KMS-11 (cell line): ENCODE measurements around the gene ZNF219.

Source experiments
- H2AFZ ChIP-seq: fragments of 200-600 bp; sonication (generic); 2 replicates; pipeline ENCODE4 v1.6.1; 2016; ENCODE audit warnings: antibody characterized with exemption, mixed run types, low read depth
- H3K27ac ChIP-seq: fragments of 200-600 bp; sonication (generic); 2 replicates; pipeline ENCODE4 v1.6.1; 2016; ENCODE audit warnings: mild to moderate bottlenecking, mixed run types
- H3K27me3 ChIP-seq: fragments of 200-600 bp; sonication (generic); 2 replicates; pipeline ENCODE4 v1.6.1; 2017; ENCODE audit warnings: mild to moderate bottlenecking, low read depth, mixed run types, moderate library complexity; ENCODE audit not compliant: insufficient read depth
- H3K36me3 ChIP-seq: fragments of 200-600 bp; sonication (generic); 2 replicates; pipeline ENCODE4 v1.6.1; 2017; ENCODE audit warnings: mild to moderate bottlenecking, mixed run types; ENCODE audit not compliant: insufficient read depth
- H3K4me1 ChIP-seq: fragments of 200-600 bp; sonication (generic); 2 replicates; pipeline ENCODE4 v1.6.1; 2016; ENCODE audit warnings: mild to moderate bottlenecking, low read depth, mixed run types; ENCODE audit not compliant: poor library complexity, severe bottlenecking
- H3K4me2 ChIP-seq: fragments of 200-600 bp; sonication (generic); 2 replicates; pipeline ENCODE4 v1.7.0; 2016; ENCODE audit warnings: mild to moderate bottlenecking, mixed run types
- H3K4me3 ChIP-seq: fragments of 200-600 bp; sonication (generic); IDR thresholded peaks from 2 replicates; pipeline ENCODE4 v1.6.1; 2017; ENCODE audit warnings: low read depth, low read length, mixed read lengths; ENCODE audit not compliant: insufficient read depth
- H3K79me2 ChIP-seq: fragments of 200-600 bp; sonication (generic); 2 replicates; pipeline ENCODE4 v1.6.1; 2016; ENCODE audit warnings: low read depth, mixed run types; ENCODE audit not compliant: insufficient read depth
- H3K9ac ChIP-seq: fragments of 200-600 bp; sonication (generic); 2 replicates; pipeline ENCODE4 v1.6.1; 2016; ENCODE audit warnings: mild to moderate bottlenecking, mixed run types
- H4K20me1 ChIP-seq: fragments of 200-600 bp; sonication (generic); 2 replicates; pipeline ENCODE4 v1.6.1; 2016; ENCODE audit warnings: mild to moderate bottlenecking, mixed run types; ENCODE audit not compliant: insufficient read depth
- CTCF ChIP-seq: fragments of 200-600 bp; sonication (generic); conservative IDR thresholded peaks from 2 replicates; pipeline ENCODE4 v1.6.1; 2017; ENCODE audit warnings: low read depth, mild to moderate bottlenecking, antibody characterized with exemption, low read length, moderate library complexity, mixed read lengths

ZNF219 gene

GRCh38 chr14:21050597-21050996 is 47.9 kb downstream of the ZNF219 start:
- TF ChIP-seq CTCF, result no peak
- Histone ChIP-seq H3K9ac (no peak overlapping the region), H4K20me1 (no peaks in the 10 kb centered on the region), H3K4me2 (no peak overlapping the region), H2AFZ (no peak overlapping the region), H3K4me1 (no peaks in the 10 kb centered on the region), H3K79me2 (no peaks in the 10 kb centered on the region), H3K36me3 (no peaks in the 10 kb centered on the region), H3K27me3 (no peaks in the 10 kb centered on the region), H3K27ac (no peak overlapping the region), H3K4me3 (no peak overlapping the region)

GRCh38 chr14:21049271-21049673 is 49.2 kb downstream of the ZNF219 start:
- Histone ChIP-seq H2AFZ (no peak overlapping the region), H3K9ac (no peak overlapping the region), H3K4me1 (no peaks in the 10 kb centered on the region), H3K27me3 (no peaks in the 10 kb centered on the region), H3K4me2 (no peak overlapping the region), H3K4me3 (no peak overlapping the region), H3K79me2 (no peaks in the 10 kb centered on the region), H3K27ac (no peak overlapping the region), H4K20me1 (no peaks in the 10 kb centered on the region), H3K36me3 (no peaks in the 10 kb centered on the region)
- no peak for TF ChIP-seq CTCF

- Histone ChIP-seq H4K20me1 (no peaks in the 10 kb centered on the region), H3K36me3 (no peaks in the 10 kb centered on the region), H3K4me2 (no peak overlapping the region), H3K79me2 (no peaks in the 10 kb centered on the region), H3K4me1 (no peaks in the 10 kb centered on the region), H2AFZ (no peak overlapping the region), H3K27ac (no peak overlapping the region), H3K9ac (no peak overlapping the region), H3K4me3 (no peak overlapping the region), H3K27me3 (no peaks in the 10 kb centered on the region)
- TF ChIP-seq CTCF, result no peak
Observed at GRCh38 chr14:21048638-21049037, 49.8 kb downstream of the ZNF219 start.

- Histone ChIP-seq H3K4me3 (no peak overlapping the region), H3K27ac (no peak overlapping the region), H3K4me2 (no peak overlapping the region), H4K20me1 (no peaks in the 10 kb centered on the region), H3K36me3 (no peaks in the 10 kb centered on the region), H3K4me1 (no peaks in the 10 kb centered on the region), H2AFZ (no peak overlapping the region), H3K9ac (no peak overlapping the region), H3K27me3 (no peaks in the 10 kb centered on the region), H3K79me2 (no peaks in the 10 kb centered on the region)
- TF ChIP-seq CTCF, result no peak
Observed at GRCh38 chr14:21047378-21047781, 51.1 kb downstream of the ZNF219 start.
